SW480 (cell line): Measurements from ENCODE around the gene GALK1.
A peak's percentile ranks its signal among the peaks of the same experiment; 100 is the strongest.
"Not testable (repeated sequence)": the region's sequence is repeated elsewhere in the genome, so short reads cannot be mapped to it uniquely, and the experiment has no call there.

Experiments
- DNase-seq: peaks from one replicate; pipeline ENCODE4 v3.0.0-alpha.2; 2016; ENCODE audit warnings: low spot score

GALK1 gene

DNA sequence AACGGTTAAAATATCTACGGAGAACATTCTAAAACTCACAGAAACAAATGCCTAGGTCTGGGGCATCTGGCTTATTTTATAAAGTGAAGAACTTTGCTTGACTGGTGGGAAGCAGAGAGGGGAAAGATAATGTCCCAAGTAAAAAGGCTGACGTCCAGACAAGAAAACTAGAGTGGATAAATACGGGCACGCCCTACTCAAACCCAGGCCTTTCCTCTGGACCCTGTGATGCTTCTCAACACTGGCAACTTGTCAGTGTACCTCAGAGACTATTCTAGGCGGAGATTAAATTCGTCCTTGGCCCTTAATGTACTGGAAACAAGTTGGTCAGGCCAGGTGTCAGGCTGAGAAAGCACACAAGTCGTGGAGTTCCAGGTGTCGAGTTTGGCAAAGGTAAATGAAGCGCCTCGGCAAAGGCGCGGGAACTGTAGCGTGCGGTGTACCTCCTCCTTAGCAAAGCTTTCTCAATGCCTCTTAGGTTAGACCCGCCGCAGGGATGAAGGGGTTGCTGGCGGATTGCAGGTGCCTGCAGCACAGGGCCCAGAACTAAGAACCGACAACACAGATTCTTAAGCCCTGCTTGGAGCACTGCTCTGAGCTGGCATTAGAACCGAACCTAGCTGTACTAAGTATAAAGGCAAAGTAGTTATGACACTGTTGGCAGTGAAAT, 18.9 kb upstream of the GALK1 start:
- no peak for DNase-seq

DNA sequence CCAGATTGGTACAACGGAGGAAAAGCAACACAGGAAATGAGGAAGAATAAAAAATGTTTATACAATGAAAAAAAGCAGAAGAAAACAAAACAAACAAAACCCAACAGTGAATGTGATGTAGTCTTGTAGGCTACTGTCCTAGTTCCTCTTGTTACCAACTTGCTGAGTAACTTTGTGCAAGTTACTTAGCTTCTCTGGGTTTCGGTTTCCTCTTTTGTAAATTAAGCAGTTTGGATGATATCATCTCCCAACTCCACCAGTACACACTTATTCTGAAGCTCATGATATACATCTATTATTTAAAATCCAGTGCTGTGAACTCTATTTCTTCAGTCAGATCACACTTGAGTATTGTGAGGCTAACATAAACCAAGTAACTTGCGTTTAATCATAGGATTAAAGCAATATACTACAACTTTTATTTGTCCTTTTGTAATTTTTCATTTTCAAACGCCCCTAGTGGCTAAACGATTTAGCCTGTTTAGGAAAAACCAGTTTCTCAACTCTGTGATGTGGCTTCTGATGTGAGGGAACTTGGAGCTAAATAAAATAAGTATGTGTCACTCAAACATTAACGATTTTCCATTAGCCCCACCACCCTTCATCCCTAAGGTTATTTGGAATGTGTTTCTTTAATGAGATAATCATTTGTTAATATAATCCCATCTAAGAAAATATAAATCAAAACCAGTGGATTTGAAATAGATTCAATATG, 18.2 kb upstream of the GALK1 start:
- DNase-seq = peak; percentile 49

DNA sequence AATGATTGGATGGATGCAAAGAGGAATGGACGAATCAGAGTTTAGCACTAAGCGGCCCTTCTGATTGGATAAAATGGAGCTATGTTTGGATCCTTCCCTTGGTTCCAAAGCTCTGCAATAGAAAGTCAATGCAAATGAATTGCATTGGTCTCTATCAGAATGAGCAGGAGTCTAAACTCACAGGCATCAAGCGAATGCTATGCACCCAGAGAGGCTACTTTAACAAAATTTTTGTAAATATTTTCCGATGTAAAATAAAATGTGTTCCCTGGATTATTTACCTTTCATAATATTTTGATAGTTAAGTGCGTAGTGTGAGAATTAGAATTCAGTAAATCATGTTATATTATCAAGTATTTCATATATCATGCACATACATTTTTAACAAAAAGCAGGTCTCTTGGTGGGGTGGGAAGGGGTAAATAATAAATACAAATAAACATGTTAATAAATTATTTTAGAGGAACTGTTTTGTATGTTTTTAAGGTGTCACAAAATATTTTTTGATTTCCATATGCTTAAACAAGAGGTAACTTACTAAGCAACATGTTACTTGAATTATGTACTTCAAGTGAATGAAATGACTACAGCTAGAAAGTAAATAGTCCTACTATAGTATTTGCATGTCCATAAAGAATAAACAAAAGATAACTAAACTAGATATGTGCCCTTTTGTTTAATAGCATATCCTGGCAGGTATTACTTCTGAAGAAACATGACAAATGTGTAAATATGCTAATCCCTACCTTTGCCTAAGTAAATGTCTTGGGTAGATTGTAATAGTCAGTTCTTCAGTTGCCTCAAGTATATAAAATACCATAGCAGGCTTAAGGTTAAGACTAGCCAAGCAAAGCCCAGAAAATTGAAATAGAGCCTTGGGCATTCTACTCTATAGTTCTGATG, 15.2 kb upstream of the GALK1 start:
- no peak for DNase-seq

DNA sequence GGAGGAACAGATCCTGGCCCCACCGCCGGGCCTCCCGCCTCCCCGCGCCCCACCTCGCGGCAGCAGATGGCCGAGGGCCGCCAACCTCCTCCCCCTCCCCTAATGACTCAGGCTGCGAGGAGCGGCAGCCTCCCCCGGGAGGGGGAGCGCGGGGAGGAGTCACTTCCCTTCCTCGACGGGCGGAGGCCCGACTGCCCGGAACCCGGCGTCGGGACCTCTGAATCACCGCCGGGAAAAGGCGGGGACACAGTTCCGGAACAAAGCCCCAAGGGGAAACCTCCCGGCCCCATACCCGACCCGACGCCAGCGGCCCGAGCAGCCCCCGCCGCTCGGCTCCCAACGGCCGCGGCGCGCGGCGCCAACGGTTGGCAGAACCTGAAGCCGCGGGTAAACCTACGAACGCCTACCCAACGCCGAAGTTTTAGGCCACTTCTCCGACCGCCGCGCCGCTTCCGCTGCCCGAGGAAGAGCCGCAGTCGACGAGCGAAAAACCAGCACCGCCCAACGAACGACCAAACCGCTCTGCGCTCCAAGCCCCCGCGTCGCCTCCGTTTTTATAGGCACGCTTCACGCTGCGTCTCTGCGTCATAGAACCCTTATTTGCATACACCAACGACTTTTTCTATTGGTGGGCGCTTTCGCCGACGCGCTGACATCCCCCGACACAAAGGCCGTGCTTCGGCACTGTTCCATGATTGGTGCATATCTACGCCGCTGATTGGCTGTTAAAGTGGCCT, 14.4 kb upstream of the GALK1 start:
- DNase-seq = peak; percentile 100

DNA sequence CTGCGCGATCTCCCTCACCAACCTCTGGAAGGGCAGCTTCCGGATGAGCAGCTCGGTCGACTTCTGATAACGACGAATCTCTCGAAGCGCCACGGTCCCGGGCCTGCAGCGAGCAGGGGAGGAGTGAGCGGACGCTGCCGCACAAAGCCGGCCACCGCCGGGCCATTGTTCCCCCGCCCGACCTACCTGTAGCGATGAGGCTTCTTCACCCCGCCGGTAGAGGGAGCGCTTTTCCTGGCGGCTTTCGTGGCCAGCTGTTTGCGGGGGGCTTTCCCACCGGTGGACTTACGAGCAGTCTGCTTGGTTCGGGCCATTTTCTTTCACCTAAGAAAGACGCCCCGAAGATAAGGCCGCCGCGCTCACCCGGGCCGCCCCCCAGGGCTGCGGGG, 13.9 kb upstream of the GALK1 start:
- peak; percentile 70 for DNase-seq

DNA sequence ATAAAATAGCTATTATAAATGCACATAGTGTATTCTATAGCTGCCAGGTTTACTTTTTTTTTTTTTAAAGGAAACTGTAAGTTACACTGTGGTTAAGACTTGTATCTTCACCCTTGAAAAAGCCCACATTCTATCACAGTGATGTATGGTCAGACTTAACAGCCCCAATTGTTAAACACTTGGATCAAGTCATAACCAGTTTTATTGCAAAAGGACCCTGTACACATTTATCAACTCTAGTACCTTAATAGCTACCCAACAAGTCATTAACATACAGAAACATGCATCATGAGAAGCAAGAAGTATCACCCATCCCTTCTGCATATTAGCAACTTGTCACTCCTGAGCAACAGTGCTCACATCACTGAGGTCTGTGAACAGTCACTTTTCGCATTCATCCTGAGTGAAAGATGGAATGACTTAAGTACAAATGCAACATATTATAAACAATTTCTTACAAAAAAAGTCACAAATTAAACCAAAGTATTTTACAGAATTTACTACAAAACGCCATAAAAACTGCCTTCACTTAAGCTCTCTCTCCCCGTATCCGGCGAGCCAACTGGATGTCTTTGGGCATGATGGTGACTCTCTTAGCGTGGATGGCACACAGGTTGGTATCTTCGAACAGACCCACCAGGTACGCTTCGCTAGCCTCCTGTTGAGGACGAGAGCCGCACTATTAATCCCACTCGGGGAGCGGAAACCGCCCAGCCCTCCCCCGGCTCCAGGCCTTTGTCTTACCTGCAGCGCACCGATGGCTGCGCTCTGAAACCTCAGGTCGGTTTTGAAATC, 13.3 kb upstream of the GALK1 start:
- DNase-seq = not testable (repeated sequence)

DNA sequence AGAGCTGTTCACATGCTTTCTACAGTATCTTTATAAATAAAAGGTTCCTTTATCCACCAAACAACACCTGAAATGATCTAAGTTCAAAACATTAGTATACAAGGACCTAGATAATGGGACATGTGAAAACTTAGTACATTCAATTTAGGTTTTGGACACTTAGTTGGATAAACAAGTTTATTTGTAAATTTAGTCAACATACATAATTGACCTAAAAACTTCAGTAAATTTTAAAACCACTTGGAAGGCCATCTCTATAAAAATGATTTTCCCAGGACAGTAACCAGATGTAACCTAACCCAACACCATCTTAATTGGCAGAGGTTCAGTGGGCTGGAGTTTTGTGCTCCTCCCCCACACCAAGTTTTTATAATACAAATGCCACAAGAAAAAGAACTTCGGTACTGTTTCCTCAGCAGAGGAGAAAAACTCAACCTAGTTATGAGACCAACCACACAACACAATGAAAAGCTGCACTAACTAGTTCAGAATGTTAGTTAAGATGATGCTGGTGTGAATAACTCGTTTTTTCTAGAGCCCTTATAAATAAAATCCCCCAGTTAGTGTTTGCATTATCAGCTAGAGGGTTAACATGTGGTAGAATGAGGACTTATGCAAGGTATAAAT, 12.4 kb upstream of the GALK1 start:
- no peak for DNase-seq

DNA sequence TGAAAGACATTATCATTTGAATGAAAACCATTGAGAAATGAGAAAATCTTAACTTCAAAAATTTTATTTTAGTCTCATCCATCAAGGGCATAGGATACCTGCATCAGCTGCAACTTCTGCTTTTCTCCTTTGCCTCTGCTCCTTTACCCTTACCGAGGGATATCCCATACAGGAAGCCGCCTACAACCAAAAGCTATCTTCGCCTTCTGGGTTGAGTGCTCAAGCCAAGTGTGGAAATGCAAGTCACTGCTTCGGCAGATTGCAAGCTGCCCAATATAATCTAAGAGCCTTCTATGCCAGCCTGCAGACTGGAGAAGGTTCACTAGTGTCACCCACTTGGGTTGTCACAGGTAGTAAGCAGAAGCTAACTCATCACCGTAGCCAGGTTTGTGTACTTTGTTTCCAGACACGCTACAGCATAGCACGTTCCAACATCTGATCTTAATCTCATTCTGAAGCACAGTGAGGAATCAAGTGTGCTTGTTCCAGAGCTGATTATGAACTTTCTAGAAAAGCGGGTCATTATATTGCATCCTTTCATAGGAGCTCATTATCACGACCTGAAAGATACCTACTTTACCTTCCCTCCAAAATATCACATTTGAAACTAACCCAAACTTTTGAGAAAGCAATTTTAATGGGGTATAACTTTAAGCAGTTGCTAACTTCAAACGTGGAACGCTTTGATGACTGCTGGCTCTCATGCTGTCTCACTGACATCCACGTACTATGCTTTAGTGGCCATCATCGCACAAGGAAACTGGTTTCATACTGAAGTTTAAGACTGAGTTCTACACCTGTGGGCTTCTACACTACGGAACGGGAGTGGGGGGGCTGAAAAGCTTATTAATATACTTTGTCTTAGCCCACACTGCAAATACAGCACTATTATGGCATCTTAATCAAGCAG, 11.6 kb upstream of the GALK1 start:
- no peak for DNase-seq

DNA sequence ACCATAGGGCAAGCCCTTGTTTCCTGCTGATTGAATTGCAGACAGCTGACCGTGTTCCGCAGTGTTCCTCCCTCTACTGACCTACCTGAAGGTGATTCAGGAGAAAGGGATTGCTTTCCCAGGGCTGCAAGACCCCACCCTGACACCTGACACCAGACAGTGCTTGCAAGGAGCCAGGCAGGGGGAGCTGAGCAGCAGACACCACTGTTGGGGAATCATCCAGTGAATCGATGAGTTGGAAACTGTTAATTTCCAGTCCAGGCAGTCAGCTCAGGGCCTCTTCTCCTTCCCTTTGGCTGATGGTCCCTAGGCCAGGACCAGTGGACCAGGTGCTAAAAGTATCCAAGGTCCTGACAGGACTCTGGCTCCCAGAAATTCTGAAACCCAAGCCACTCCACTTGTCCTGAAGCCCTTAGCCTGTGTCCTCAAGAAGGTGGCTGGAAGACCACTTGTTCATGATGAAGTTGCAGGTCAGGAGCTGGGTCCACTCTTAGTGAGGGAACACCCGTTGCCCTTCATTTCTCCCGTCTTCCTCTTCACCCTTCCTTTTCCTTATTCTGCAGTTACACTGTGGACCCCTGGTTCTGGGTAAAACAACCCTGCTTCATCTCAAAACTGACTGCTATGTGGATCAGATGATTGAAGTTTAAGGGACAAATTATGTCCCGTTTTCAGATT, 10.1 kb upstream of the GALK1 start:
- DNase-seq = peak; percentile 67

DNA sequence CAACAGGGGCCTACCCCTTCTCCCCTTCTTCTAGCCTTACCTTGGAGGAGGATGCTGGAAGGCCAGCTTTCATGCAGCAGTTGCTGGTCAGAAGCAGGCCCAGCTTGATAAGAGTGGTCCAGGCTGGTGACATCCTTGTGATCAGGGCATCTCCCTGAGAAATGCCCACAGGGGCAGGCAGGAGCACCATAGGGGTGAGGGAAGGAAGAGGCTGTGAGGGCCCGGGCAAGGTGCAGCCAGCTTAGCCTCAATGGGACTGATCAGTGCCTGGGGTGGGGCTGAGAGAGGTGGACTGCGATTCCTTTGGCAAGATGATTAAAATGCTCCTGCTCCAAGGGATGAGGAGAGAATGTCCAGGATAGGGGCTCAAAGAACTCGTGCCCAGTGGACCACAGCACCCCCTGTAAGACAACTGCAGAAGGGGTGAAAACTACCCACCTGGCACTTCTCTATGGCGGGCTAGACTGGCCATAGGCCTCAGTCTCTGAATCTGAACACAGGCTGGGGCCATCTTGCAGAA, 9.5 kb upstream of the GALK1 start:
- DNase-seq = no peak

DNA sequence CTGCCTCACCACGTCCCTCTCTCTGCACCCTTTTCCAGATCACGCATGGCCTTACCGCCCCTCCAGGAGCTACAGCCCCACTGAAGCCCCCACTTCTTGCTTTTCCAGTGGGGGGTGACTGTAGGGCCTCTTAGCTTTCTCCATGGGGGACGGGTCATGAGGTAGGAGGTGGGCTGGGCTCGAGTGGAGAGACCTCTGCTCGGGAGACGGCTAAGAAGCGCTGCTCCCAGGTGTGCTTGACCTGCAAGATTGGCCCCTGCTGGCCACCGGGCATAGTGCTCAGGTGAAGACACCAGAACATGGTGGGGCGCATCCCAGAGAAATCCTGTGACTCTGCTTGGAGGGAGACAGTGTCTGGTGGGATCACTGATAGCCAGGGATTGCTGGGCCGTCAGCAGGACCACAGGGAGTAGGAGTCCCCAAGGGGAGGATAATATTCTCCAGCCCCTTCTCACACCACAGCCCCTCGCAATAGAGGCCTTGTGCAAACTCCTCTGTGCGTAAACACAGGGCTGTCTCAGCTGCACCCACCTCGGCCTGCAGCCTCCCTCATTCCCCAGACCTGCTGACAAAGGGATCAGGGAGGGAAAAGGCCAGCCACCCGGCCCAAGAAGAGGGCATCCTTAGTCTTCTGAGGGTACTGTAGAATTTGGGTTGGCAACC, 8.9 kb upstream of the GALK1 start:
- DNase-seq = no peak

DNA sequence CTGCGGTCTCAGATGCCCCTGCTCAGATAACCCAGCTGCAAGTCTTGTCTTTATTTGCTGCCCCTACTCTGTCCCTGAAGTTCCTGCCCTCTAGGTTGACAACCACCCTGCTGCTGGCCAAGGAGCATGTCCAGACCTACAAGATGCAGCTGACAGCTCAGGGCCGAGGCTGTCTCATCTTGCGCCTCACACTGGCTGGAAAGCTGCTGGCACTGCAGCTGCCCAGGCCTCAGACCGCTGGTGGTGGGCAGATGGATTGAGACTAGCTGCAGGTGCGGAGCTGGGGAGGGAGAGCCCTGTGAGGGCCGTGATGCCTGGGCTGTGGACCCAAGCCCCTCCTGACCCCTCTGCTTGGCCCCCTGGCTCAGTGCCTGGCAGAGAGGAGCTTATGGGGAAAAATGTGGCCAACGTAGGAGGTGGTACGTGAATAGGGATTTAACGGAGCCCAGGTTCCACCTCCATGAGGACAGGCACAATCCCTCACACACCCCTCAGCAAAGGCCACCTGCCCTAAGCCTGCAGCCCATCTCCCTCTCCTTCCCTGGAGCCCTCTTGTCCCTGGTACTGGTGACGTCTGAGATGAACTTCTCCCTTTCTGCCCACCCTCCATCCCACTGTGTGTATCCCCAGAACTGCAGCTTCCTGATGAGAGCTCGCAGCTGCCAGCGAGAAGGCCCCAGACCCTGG, 8.3 kb upstream of the GALK1 start:
- DNase-seq = no peak

DNA sequence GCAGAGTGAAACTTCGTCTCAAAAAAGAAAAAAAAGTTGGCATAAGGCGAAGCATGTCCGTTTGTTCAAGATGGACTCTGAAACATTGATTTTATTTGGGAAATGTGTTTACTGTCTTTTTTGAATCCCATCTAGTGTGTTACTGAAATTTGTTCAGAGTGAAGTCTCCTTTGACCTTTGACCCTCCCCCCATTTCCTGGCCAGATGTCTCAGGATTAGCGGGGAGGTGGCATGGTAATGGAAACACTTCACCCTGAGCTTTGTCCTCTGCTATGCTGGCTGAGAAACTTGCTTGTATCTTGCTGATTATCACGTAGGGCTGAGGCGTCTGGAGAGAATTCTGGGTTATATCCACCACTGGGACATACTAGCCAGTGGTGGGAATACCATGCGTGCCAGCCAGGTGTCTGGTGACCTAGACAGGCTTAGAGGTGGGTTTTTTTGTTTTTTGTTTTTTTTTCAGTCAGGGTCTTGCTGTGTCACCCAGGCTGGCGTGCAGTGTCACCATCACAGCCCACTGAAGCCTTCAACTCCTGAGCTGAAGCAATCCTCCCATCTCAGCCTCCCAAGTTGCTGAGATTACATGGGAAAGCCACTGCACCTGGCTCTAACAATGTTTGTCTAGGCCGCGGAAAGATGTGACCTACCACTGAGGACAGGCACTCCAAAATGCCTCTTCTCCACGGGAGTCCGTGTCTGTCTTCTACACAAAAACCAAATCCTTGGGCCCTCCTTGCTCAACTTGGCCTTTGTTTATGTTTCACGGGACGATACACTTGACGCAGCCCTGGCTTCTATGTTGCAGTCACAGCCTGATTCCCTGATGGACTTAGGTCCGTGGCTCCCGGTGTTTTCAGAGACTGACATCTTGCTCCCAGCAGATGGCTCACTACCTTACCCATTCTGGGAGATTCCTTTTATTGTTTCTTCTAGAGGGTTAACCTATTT, 6.6 kb upstream of the GALK1 start:
- no peak for DNase-seq

DNA sequence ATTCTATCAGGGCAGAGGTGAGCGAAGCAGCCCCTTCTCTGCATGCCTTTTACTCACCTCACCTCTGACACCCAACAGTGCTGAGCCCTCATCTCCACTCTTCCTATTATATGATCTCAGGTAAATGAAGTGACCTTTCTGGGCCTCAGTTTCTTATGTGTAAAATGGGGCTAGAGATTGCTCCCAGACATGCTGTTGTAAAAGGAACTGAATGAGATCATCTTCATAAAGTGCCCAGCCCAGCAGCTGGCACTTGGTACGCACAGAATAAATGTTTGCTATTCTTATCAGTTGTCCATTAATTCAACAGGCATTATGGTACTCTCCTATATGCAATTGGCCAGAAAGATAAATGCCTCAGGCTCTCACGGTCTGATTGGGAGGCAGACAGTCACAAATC, 4.5 kb upstream of the GALK1 start:
- DNase-seq = no peak

DNA sequence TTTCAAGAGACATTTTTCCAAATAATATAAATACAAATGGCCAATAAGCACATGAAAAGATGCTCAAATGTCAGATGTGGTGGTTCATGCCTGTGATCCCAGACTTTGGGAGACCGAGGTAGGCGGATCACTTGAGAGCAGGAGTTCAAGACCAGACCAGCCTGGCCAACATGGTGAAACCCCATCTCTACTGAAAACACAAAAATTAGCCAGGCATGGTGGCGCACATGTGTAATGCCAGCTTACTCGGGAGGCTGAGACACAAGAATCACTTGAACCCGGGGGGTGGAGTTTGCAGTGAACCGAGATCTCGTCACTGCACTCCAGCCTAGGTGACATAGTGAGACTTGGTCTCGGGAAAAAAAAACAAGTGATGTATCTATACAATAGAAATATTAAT, 2.9 kb upstream of the GALK1 start:
- DNase-seq = no peak

DNA sequence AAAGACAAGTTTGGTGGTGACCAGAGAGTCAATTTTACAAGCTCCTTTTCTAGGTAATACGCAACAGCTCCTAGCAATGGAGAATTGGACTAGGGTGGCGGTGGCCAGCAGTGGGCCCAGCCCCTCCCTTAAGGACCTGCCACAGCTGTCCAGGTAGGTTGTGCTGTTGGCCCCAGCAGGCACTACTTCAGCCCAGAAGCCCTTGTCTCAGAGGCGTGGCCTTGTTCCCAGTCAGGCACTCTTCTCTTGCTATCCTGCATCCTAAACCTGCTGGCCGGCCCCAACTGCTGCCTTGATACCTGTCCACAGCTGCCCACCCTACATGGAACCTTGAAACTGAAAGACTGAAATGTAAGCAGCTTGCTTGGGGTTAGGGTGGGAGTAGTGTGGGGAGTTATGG, 989 bp upstream of the GALK1 start:
- no peak for DNase-seq

DNA sequence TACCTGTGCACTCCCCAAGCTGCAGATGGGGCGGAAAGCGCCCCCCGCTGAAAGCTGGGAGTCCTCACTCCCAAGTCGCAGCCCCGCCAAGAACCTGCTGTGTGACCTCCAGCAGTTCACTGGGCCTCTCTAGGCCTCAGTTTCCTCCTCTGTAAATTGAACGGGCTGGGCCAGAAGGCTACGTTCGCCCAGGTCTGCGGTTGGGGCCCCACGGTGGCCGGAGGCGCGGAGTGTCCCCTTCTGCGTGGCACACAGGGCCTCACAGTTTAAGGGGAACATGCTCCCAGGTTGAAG, 628 bp downstream of the GALK1 start:
- no peak for DNase-seq
